Hematopoietic multipotent progenitor cell treated with erythropoietin and hydrocortisone succinate and interleukin-3 and kit ligand, for 17 days (in vitro differentiated cells): ENCODE data around the gene XKR8.

ENCODE experiments used
- DNase-seq: peaks from one replicate; pipeline ENCODE4 v3.0.0-alpha.2; 2015; ENCODE audit warnings: low spot score

Gene XKR8

GRCh38 chr1:27955076-27955475, 4.7 kb upstream of the XKR8 start:
- no peak for DNase-seq

- DNase-seq = no peak
Measured at GRCh38 chr1:27956761-27957160, 3.0 kb upstream of the XKR8 start.

- DNase-seq = no peak
Measured at GRCh38 chr1:27957655-27958054, 2.1 kb upstream of the XKR8 start.

- DNase-seq = no peak
Measured at GRCh38 chr1:27958513-27958912, 1.3 kb upstream of the XKR8 start.

- DNase-seq = no peak
Measured at GRCh38 chr1:27960762-27961645, 1.2 kb downstream of the XKR8 start.

- DNase-seq = no peak
Measured at GRCh38 chr1:27961646-27962221, 2.0 kb downstream of the XKR8 start.

- no peak for DNase-seq
Measured at GRCh38 chr1:27963393-27963792, 3.6 kb downstream of the XKR8 start.

GRCh38 chr1:27966402-27967105, 6.8 kb downstream of the XKR8 start:
- no peak for DNase-seq

- no peak for DNase-seq
Measured at GRCh38 chr1:27967106-27967883, 7.5 kb downstream of the XKR8 start.

- DNase-seq = no peak
Measured at GRCh38 chr1:27967884-27968466, 8.2 kb downstream of the XKR8 start.

GRCh38 chr1:27968692-27969091, 8.9 kb downstream of the XKR8 start:
- DNase-seq = no peak

- DNase-seq = no peak
Measured at GRCh38 chr1:27970401-27970800, 10.6 kb downstream of the XKR8 start.

- no peak for DNase-seq
Measured at GRCh38 chr1:27971674-27972073, 11.9 kb downstream of the XKR8 start.

- no peak for DNase-seq
Measured at GRCh38 chr1:27972141-27972540, 12.4 kb downstream of the XKR8 start.

- no peak for DNase-seq
Measured at GRCh38 chr1:27973771-27974416, 14.1 kb downstream of the XKR8 start.

- no peak for DNase-seq
Measured at GRCh38 chr1:27974417-27974781, 14.6 kb downstream of the XKR8 start.

GRCh38 chr1:27979151-27979858, 19.5 kb downstream of the XKR8 start:
- peak; percentile 91 for DNase-seq

GRCh38 chr1:27979859-27980201, 20.1 kb downstream of the XKR8 start:
- no peak for DNase-seq

- DNase-seq = no peak
Measured at GRCh38 chr1:27980216-27980845, 20.6 kb downstream of the XKR8 start.

- DNase-seq = no peak
Measured at GRCh38 chr1:27981145-27981544, 21.4 kb downstream of the XKR8 start.
